NCI-H2107 treated with DMSO at 0.1 percent for 48 hours (cell line): ENCODE data around the gene PRR22.

ENCODE experiments used
- DNase-seq: peaks from one replicate; lab custom pipeline; 2025; ENCODE audit not compliant: unreplicated experiment; lab: John Stamatoyannopoulos, UW

Gene PRR22

GRCh38 chr19:5814123-5814851 is 29.7 kb upstream of the PRR22 start:
- no peak for DNase-seq

- DNase-seq = no peak
These were observed 26.6 kb upstream of the PRR22 start for GRCh38 chr19:5811117-5811516.

GRCh38 chr19:5809469-5809868 is 24.9 kb upstream of the PRR22 start:
- no peak for DNase-seq

GRCh38 chr19:5809053-5809452 is 24.5 kb upstream of the PRR22 start:
- DNase-seq = no peak

- DNase-seq = no peak
These were observed 23.7 kb upstream of the PRR22 start for GRCh38 chr19:5808120-5808816.

GRCh38 chr19:5806905-5807304 is 22.4 kb upstream of the PRR22 start:
- no peak for DNase-seq

GRCh38 chr19:5806133-5806489 is 21.6 kb upstream of the PRR22 start:
- no peak for DNase-seq

GRCh38 chr19:5805462-5806132 is 21.1 kb upstream of the PRR22 start:
- DNase-seq = peak; percentile 17

GRCh38 chr19:5804516-5805461 is 20.2 kb upstream of the PRR22 start, which contains the start of gene NRTN:
Gene NRTN, plus strand, starts transcription at chr19:5805067. Its CDS starts 19,099 bp downstream, at chr19:5824166.
- DNase-seq = no peak

GRCh38 chr19:5803752-5804515 is 19.4 kb upstream of the PRR22 start:
- peak; percentile 82 for DNase-seq

- DNase-seq = no peak
These were observed 18.9 kb upstream of the PRR22 start for GRCh38 chr19:5803441-5803751.

- no peak for DNase-seq
These were observed 17.5 kb upstream of the PRR22 start for GRCh38 chr19:5801796-5802619.

- DNase-seq = no peak
These were observed 16.1 kb upstream of the PRR22 start for GRCh38 chr19:5800361-5801270.

- peak; percentile 28 for DNase-seq
These were observed 15.0 kb upstream of the PRR22 start for GRCh38 chr19:5799247-5800241.

- no peak for DNase-seq
These were observed 13.7 kb upstream of the PRR22 start for GRCh38 chr19:5798244-5798643.

- DNase-seq = no peak
These were observed 10.9 kb upstream of the PRR22 start for GRCh38 chr19:5795382-5795919.

- no peak for DNase-seq
These were observed 8.6 kb upstream of the PRR22 start for GRCh38 chr19:5793188-5793587.
